GM19351 (cell line): ENCODE measurements around the gene THTPA.

Source experiments
- ATAC-seq: cut with Tn5 transposase; IDR thresholded peaks from one replicate; pipeline ENCODE4 v1.9.1; 2021; ENCODE audit warnings: mild to moderate bottlenecking, moderate library complexity; ENCODE audit not compliant: unreplicated experiment

The THTPA gene

GRCh38 chr14:23566778-23567185 is 10.7 kb downstream of the THTPA start:
- ATAC-seq: peak; percentile 9

- ATAC-seq: peak; percentile 90
Observed at GRCh38 chr14:23567186-23568020, 11.3 kb downstream of the THTPA start, which contains the start of gene AP1G2. TSS of gene AP1G2 (minus strand) at chr14:23567791. CDS start at chr14:23567314, 477 bp downstream.

- ATAC-seq: no peak
Observed at GRCh38 chr14:23568021-23568599, 12.0 kb downstream of the THTPA start.

DNA sequence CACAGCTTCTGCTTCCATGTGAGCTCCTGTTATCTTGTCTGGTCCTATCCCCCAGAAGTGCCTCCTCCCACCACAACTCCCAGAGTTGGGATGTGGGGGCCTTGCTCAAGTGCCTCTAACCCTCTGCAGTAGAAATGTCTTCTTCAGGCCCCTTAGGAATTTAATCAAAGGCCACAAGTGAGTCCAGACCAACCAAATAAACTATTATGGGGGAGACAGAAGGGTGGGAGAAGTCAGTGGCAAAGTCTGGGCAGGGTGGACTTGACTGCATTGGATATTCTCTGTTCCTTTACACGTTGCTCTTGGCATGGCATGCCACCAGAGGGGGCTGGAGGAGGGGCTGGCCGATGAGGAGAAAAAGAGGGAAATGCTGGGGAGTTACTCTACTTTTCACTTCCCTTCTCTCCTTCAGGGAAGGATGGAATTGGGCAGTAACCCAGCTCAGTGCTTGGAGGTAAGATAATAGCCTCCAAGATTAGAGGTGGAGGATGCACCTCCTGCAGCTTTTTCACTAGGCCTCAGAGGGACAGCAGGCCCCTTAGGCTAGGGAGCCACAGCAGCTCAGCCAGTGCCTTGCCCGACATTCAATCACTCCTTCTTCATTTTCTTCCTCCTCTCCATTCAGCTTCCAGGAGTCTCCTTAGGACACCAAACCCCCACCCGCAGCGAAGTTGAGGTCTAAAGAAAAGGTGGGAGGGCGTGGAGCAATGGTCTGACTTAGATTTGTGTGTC is 12.7 kb downstream of the THTPA start:
- ATAC-seq: no peak

DNA sequence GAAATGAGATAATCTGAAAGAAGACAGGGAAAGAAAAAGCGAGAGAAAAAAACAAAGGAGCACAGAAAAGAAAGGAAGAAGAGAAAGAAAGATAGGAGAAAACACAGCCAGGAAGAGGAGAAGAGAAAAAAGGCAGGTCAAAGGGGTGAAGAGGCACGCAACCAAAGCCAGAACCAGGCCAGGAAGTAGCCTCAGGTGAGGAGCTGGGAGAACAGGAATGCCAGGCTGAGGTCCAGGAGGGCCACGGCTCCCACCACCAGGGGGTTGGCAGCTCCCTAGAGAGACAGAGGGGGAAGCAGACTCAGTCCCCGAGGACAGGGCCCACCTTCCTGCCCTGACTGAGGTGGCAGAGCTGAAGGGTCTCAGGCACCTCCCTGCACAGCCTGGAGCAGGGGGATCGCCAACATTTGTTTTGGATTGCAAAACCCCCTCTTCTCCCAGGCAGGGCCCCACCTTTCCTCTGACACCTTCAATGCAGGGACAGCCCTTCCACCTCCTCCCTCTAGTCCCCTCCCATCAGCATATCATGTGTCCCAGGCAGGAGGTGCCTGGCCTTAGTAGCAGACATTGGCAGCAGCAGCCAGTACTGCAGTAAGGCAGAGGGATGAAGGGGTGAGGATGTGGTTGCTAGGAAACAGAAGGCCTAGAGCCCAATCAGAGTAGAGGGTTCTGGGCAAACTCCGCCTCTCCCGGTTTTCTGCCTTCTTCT is 13.5 kb downstream of the THTPA start:
- ATAC-seq: no peak

GRCh38 chr14:23570806-23571483 is 14.9 kb downstream of the THTPA start:
- no peak for ATAC-seq

GRCh38 chr14:23571701-23572523 is 15.8 kb downstream of the THTPA start:
- no peak for ATAC-seq

DNA sequence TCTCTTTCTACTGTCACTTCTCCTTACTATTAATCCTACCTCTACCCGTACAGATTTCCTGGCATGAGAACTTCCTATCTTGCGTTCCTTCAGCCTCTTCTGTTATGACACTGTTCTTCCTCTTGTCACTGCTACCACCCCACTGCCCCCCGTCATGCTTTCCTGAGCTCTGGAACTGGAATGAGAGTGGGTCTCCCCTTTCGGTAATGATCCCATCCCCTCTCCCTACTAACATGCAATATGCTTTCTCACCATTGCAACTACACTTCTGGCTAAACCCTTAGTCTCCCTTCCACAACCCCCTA is 16.4 kb downstream of the THTPA start:
- no peak for ATAC-seq

DNA sequence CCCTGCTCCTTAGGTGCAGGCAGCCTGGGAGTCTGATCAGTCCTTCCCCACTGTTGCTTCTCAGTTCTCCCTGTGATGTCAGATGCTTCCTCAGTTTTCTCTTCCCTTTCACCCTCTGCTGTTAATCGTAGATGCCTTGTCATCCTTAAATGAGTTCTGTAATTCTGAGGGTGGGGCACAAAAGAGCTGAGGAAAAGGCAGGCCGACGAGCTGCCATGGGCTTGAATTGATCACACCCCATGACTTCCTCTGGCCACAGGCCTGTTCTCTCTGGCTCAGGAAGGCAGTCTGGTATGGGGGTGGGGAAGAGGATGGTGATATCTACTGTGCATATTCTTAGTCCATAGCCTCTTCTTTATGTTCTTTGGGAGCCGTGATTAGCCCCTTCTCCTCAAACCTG is 16.8 kb downstream of the THTPA start:
- no peak for ATAC-seq

- no peak for ATAC-seq
Observed at GRCh38 chr14:23573384-23574015, 17.4 kb downstream of the THTPA start.

GRCh38 chr14:23577004-23577681 is 21.1 kb downstream of the THTPA start:
- no peak for ATAC-seq

DNA sequence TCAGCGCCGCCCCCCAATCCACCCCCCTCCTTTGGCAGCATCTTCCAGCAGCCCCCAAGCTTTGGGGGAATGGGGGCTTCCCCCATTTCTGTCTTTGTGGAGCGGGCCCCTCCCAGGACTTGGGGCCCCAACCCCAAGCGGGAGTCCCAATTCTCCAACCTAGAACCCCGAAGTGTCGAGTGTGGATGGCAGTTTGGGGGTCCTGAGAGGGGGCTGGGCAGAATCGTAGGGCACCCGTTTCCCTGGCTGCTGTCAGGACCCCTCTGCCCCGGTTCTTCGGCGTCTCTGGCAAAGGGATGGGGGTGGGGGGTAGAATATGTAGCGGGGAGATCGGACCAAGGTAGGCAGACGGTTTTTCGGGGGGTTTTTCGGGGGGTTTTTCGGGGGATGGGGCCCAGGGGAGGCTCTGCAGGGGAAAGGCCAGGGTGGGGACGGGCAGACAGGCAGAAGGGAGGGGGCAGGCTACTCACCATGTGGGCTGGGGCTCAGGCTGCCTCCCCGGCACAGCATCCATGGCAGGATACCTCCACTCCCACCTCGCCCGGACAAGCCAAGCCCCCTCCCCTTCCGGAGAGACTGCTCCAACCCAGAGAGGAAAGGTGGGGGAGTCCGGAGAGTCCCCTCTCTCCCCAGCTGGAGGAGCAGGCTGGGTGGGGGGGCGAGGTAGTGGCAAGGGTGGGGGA is 21.8 kb downstream of the THTPA start:
- ATAC-seq: no peak

DNA sequence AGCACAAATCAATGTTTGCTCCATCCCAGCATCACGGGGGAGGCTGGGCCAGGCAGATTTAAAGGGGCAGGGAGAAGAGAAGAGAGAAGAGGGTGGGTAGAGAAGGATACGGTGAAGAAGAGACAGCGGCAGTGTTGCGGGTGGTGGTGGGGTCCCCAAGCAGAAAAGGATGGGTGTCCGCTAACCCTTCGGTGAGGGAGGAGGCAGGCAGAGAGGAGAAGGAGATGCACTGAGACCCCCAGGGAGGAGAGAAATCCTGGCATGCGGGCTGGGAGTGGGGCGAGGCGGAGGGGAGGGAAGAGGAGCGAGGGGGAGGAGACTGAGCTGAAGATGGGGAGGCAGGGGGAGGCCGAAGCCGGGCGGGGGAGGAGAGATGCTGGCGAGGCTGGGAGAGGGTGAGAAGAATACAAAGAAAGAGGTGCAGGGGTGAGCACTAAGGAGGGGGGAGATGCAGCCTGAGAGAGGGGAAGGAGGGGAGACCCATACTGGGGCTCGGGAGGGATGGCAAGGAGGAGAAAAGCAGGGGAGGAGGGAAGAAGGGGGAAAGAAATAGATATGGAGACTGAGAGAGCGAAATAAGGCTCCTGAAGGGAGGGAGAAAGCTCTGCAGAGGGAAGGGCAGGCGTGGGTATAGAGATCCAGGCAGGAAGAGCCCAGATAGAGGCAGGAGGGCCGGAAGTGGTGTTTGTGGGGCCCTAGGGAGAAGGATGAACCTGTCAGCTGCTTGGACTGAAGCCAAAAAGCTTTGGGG is 22.7 kb downstream of the THTPA start, which contains the start of gene JPH4:
Gene JPH4 (minus strand): TSS at position 231 of the 751 bp plus-strand sequence. CDS start 1,337 bp downstream, outside the sequence.
- no peak for ATAC-seq

GRCh38 chr14:23579311-23579630 is 23.2 kb downstream of the THTPA start:
- ATAC-seq: no peak

- no peak for ATAC-seq
Observed at GRCh38 chr14:23579739-23580138, 23.7 kb downstream of the THTPA start.

- no peak for ATAC-seq
Observed at GRCh38 chr14:23580152-23580926, 24.3 kb downstream of the THTPA start.

- ATAC-seq: no peak
Observed at GRCh38 chr14:23580948-23581281, 24.8 kb downstream of the THTPA start.
